Activated CD4-positive, alpha-beta T cell treated with anti-CD3 and anti-CD28 coated beads, Interleukin-2, amount 50 U/mL, for 48 hours (primary cell): ENCODE measurements around the gene TBR1.

ENCODE experiments used
- DNase-seq, 2 experiments: peaks; one replicate each; pipeline ENCODE4 v3.0.0-alpha.2; 2020

The TBR1 gene

GRCh38 chr2:161415034-161415986 is 787 bp upstream of the TBR1 start:
- peak in 1 of 2 experiments; percentile 25 for DNase-seq

- DNase-seq: peak; percentile 12
These were observed 776 bp downstream of the TBR1 start for GRCh38 chr2:161416708-161417437.

- no peak for DNase-seq
These were observed 1.6 kb downstream of the TBR1 start for GRCh38 chr2:161417438-161418274.

GRCh38 chr2:161418275-161418714 is 2.2 kb downstream of the TBR1 start:
- DNase-seq: no peak

GRCh38 chr2:161418715-161419637 is 2.9 kb downstream of the TBR1 start:
- DNase-seq: peak; percentile 12 to 18

- DNase-seq: no peak
These were observed 3.6 kb downstream of the TBR1 start for GRCh38 chr2:161419638-161420190.

GRCh38 chr2:161420406-161421074 is 4.4 kb downstream of the TBR1 start:
- DNase-seq: no peak

GRCh38 chr2:161421686-161422085 is 5.6 kb downstream of the TBR1 start:
- DNase-seq: no peak

GRCh38 chr2:161422816-161423403 is 6.8 kb downstream of the TBR1 start:
- no peak for DNase-seq

GRCh38 chr2:161423421-161424393 is 7.6 kb downstream of the TBR1 start:
- DNase-seq: peak in 1 of 2 experiments; percentile 18

- peak; percentile 10 to 15 for DNase-seq
These were observed 8.3 kb downstream of the TBR1 start for GRCh38 chr2:161424394-161424769.

GRCh38 chr2:161424891-161425727 is 9.0 kb downstream of the TBR1 start:
- no peak for DNase-seq

- no peak for DNase-seq
These were observed 9.8 kb downstream of the TBR1 start for GRCh38 chr2:161425728-161426454.

GRCh38 chr2:161426455-161426921 is 10.4 kb downstream of the TBR1 start:
- DNase-seq: peak in 1 of 2 experiments; percentile 39

- peak; percentile 7 to 29 for DNase-seq
These were observed 11.0 kb downstream of the TBR1 start for GRCh38 chr2:161426922-161427663.
